ENCODE data around the gene IL1A. TPM values are rescaled to one million over a fixed set of nuclear protein-coding genes. Genes with fewer than 3 reads are reported as not detected.

Gene IL1A
- total and polyA plus RNA-seq, 10 of the 15 experiments (the other 5 are each of a cell fraction or from before 2014, with no cell fraction given): 0.10 to 8.7 (median 6.9) TPM

GRCh38 chr2:112726487-112727190 lies 57.7 kb downstream of the IL1A start (continued):
- peak; percentile 63 for TF ChIP-seq TCF12 (IDR thresholded peaks at IDR 0.05; ENCODE audit: low read depth, low read length)
- TF ChIP-seq SUPT20H (IDR thresholded peaks at IDR 0.05; ENCODE audit: borderline replicate concordance, control insufficient read depth, low read depth, low read length): no peak
- TF ChIP-seq RELA (IDR thresholded peaks at IDR 0.05; ENCODE audit: borderline replicate concordance, partially characterized antibody): peak; percentile 70
- TF ChIP-seq JUND (IDR thresholded peaks at IDR 0.05; ENCODE audit: low read depth, low read length): no peak
- no peak for TF ChIP-seq YBX1 (IDR thresholded peaks at IDR 0.05)
- no peak for TF ChIP-seq SREBF1 (IDR thresholded peaks at IDR 0.05; ENCODE audit: low read length)
- TF ChIP-seq DPF2 (IDR thresholded peaks at IDR 0.05): peak; percentile 83
- TF ChIP-seq POLR2A (IDR thresholded peaks at IDR 0.05; ENCODE audit: low read depth, low read length): no peak
- 0 out of 2 replicates have a peak, but pooled peaks have one; percentile 8 for TF ChIP-seq LARP7 (IDR thresholded peaks at IDR 0.05)
- TF ChIP-seq, protein P1, sequence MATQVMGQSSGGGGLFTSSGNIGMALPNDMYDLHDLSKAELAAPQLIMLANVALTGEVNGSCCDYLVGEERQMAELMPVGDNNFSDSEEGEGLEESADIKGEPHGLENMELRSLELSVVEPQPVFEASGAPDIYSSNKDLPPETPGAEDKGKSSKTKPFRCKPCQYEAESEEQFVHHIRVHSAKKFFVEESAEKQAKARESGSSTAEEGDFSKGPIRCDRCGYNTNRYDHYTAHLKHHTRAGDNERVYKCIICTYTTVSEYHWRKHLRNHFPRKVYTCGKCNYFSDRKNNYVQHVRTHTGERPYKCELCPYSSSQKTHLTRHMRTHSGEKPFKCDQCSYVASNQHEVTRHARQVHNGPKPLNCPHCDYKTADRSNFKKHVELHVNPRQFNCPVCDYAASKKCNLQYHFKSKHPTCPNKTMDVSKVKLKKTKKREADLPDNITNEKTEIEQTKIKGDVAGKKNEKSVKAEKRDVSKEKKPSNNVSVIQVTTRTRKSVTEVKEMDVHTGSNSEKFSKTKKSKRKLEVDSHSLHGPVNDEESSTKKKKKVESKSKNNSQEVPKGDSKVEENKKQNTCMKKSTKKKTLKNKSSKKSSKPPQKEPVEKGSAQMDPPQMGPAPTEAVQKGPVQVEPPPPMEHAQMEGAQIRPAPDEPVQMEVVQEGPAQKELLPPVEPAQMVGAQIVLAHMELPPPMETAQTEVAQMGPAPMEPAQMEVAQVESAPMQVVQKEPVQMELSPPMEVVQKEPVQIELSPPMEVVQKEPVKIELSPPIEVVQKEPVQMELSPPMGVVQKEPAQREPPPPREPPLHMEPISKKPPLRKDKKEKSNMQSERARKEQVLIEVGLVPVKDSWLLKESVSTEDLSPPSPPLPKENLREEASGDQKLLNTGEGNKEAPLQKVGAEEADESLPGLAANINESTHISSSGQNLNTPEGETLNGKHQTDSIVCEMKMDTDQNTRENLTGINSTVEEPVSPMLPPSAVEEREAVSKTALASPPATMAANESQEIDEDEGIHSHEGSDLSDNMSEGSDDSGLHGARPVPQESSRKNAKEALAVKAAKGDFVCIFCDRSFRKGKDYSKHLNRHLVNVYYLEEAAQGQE (IDR thresholded peaks at IDR 0.05; ENCODE audit: low read depth, low read length): no peak
- TF ChIP-seq POLR2AphosphoS5 (IDR thresholded peaks at IDR 0.05; ENCODE audit: low read length): no peak
- TF ChIP-seq, protein P2, sequence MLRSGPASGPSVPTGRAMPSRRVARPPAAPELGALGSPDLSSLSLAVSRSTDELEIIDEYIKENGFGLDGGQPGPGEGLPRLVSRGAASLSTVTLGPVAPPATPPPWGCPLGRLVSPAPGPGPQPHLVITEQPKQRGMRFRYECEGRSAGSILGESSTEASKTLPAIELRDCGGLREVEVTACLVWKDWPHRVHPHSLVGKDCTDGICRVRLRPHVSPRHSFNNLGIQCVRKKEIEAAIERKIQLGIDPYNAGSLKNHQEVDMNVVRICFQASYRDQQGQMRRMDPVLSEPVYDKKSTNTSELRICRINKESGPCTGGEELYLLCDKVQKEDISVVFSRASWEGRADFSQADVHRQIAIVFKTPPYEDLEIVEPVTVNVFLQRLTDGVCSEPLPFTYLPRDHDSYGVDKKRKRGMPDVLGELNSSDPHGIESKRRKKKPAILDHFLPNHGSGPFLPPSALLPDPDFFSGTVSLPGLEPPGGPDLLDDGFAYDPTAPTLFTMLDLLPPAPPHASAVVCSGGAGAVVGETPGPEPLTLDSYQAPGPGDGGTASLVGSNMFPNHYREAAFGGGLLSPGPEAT (IDR thresholded peaks at IDR 0.05; ENCODE audit: low read depth): peak; percentile 29; the same call in 1 of the 2 replicates
- TF ChIP-seq CBX3 (IDR thresholded peaks at IDR 0.05; ENCODE audit: borderline replicate concordance, low read depth): no peak
- peak; percentile 77 for TF ChIP-seq IKZF1 (conservative IDR thresholded peaks at IDR 0.05)
- TF ChIP-seq SRF (IDR thresholded peaks at IDR 0.05; ENCODE audit: low read depth in 2 of 2, low read length in 2 of 2): no peak
- no peak for TF ChIP-seq CBFB (IDR thresholded peaks at IDR 0.05; ENCODE audit: low read depth)
- TF ChIP-seq NFYB (IDR thresholded peaks at IDR 0.05; ENCODE audit: insufficient read depth, low read depth, low read length): no peak
- TF ChIP-seq, protein P3, sequence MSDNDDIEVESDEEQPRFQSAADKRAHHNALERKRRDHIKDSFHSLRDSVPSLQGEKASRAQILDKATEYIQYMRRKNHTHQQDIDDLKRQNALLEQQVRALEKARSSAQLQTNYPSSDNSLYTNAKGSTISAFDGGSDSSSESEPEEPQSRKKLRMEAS (IDR thresholded peaks at IDR 0.05; ENCODE audit: low read depth, low read length): 0 out of 2 replicates have a peak, but pooled peaks have one; percentile 44
- TF ChIP-seq SMC3 (IDR thresholded peaks at IDR 0.05; ENCODE audit: borderline replicate concordance, low read length): peak; percentile 100
- TF ChIP-seq EGR1 (IDR thresholded peaks at IDR 0.05; ENCODE audit: borderline replicate concordance in 1 of 2, low read depth in 2 of 2, low read length in 2 of 2): peak in 1 of 2 experiments; percentile 87; a peak in 2 of 3 replicates
- TF ChIP-seq CHD1 (IDR thresholded peaks at IDR 0.05; ENCODE audit: low read depth, low read length): no peak
- no peak for TF ChIP-seq BCL11A (IDR thresholded peaks at IDR 0.05; ENCODE audit: low read depth, low read length)
- peak; percentile 53; the same call in 1 of the 2 replicates for TF ChIP-seq CHD2 (IDR thresholded peaks at IDR 0.05; ENCODE audit: borderline replicate concordance, low read depth, low read length)
- TF ChIP-seq SUZ12 (IDR thresholded peaks at IDR 0.05; ENCODE audit: unreplicated experiment): no peak
- no peak for TF ChIP-seq ZNF217 (IDR thresholded peaks at IDR 0.05)
- peak; percentile 66 for TF ChIP-seq EED (IDR thresholded peaks at IDR 0.05; ENCODE audit: low read depth)
- no peak for TF ChIP-seq KLF5 (IDR thresholded peaks at IDR 0.05; ENCODE audit: partially characterized antibody)

All from GM12878 (cell line).